UCSD-AML1 (cell line): ENCODE data around the gene APOO.
A peak's percentile ranks its signal among the peaks of the same experiment; 100 is the strongest.
"Not testable (repeated sequence)": the region's sequence is repeated elsewhere in the genome, so short reads cannot be mapped to it uniquely, and the experiment has no call there.

Experiments
- DNase-seq: peaks from one replicate; lab custom pipeline; 2025; ENCODE audit not compliant: unreplicated experiment; lab: John Stamatoyannopoulos, UW

The APOO gene

GRCh38 chrX:23904096-23904495 lies 3.6 kb downstream of the APOO start:
- DNase-seq: no peak

- DNase-seq: no peak
Observed at GRCh38 chrX:23902419-23902818, 5.3 kb downstream of the APOO start.

GRCh38 chrX:23901805-23902204 lies 5.9 kb downstream of the APOO start:
- peak; percentile 20 for DNase-seq

- DNase-seq: no peak
Observed at GRCh38 chrX:23901060-23901459, 6.7 kb downstream of the APOO start.

GRCh38 chrX:23900220-23900797 lies 7.4 kb downstream of the APOO start:
- no peak for DNase-seq

GRCh38 chrX:23898412-23898959 lies 9.3 kb downstream of the APOO start:
- DNase-seq: no peak

GRCh38 chrX:23896981-23897380 lies 10.8 kb downstream of the APOO start:
- no peak for DNase-seq

GRCh38 chrX:23896539-23896938 lies 11.2 kb downstream of the APOO start:
- not testable (repeated sequence) for DNase-seq

- DNase-seq: not testable (repeated sequence)
Observed at GRCh38 chrX:23894993-23895392, 12.7 kb downstream of the APOO start.

GRCh38 chrX:23890933-23891332 lies 16.8 kb downstream of the APOO start:
- DNase-seq: no peak

- no peak for DNase-seq
Observed at GRCh38 chrX:23888887-23889501, 18.7 kb downstream of the APOO start.

GRCh38 chrX:23887918-23888317 lies 19.8 kb downstream of the APOO start:
- no peak for DNase-seq

- no peak for DNase-seq
Observed at GRCh38 chrX:23887451-23887850, 20.3 kb downstream of the APOO start.

GRCh38 chrX:23885803-23886202 lies 21.9 kb downstream of the APOO start:
- no peak for DNase-seq

- no peak for DNase-seq
Observed at GRCh38 chrX:23884427-23885024, 23.2 kb downstream of the APOO start.

- no peak for DNase-seq
Observed at GRCh38 chrX:23883737-23884354, 23.9 kb downstream of the APOO start.

- no peak for DNase-seq
Observed at GRCh38 chrX:23879380-23880090, 28.2 kb downstream of the APOO start.

- DNase-seq: no peak
Observed at GRCh38 chrX:23871905-23872546, 35.7 kb downstream of the APOO start.

- DNase-seq: no peak
Observed at GRCh38 chrX:23870041-23870440, 37.7 kb downstream of the APOO start.

- no peak for DNase-seq
Observed at GRCh38 chrX:23864742-23865326, 42.9 kb downstream of the APOO start.
